Small intestine (tissue), 7 donors: Measurements from ENCODE around the gene GNB1. TPM values are rescaled to one million over a fixed set of nuclear protein-coding genes. Genes with fewer than 3 reads are reported as not detected.

Experiments used
- DNase-seq, 2 donors: peaks; one replicate each; pipeline versions ENCODE4 v3.0.0 to v3.0.0-alpha.2; 2013
- FAIRE-seq: peaks from 2 replicates; lab custom pipeline; 2012; peaks lifted over from hg19 to GRCh38; lab: Jason Lieb, UNC
- H3K27ac ChIP-seq, 3 donors: one replicate each; pipeline ENCODE4 v1.5.1; 2013; ENCODE audit warnings: low read length in 2 of 3, mild to moderate bottlenecking in 2 of 3, control low read depth in 1 of 3, inconsistent platforms in 1 of 3, low read depth in 1 of 3, moderate library complexity in 1 of 3
- H3K27me3 ChIP-seq, 3 donors: one replicate each; pipeline ENCODE4 v1.6.1; 2013; ENCODE audit warnings: low read length in 3 of 3, inconsistent platforms in 1 of 3; ENCODE audit not compliant: control insufficient read depth in 3 of 3, insufficient read depth in 3 of 3
- H3K36me3 ChIP-seq, 3 donors: one replicate each; pipeline ENCODE4 v1.6.1; 2013; ENCODE audit warnings: low read length in 3 of 3, inconsistent platforms in 1 of 3, low read depth in 1 of 3, mild to moderate bottlenecking in 1 of 3, moderate library complexity in 1 of 3; ENCODE audit not compliant: control insufficient read depth in 3 of 3, insufficient read depth in 2 of 3
- H3K4me1 ChIP-seq, 3 donors: one replicate each; pipeline ENCODE4 v1.6.1; 2013; ENCODE audit warnings: low read length in 2 of 3, inconsistent platforms in 1 of 3, low read depth in 1 of 3, mild to moderate bottlenecking in 1 of 3, moderate library complexity in 1 of 3; ENCODE audit not compliant: control insufficient read depth in 3 of 3, insufficient read depth in 2 of 3
- H3K4me3 ChIP-seq, 3 donors: one replicate each; pipeline ENCODE4 v1.5.1; 2013; ENCODE audit warnings: low read length in 3 of 3, control low read depth in 1 of 3, inconsistent platforms in 1 of 3, low read depth in 1 of 3, mild to moderate bottlenecking in 1 of 3, moderate library complexity in 1 of 3
- H3K9me3 ChIP-seq, 2 donors: one replicate each; pipeline ENCODE4 v1.6.1; 2013; ENCODE audit warnings: low read depth in 1 of 2, low read length in 1 of 2; ENCODE audit not compliant: control insufficient read depth in 2 of 2, insufficient read depth in 1 of 2
- WGBS, 3 donors: extraction: QIAGEN DNeasy Blood & Tissue Kit; methylation state at CpG; one replicate each; pipeline ENCODE4 v1.1.7; 2013; 5-methylcytosine and 5-hydroxymethylcytosine counted together
- polyA plus RNA-seq, 4 donors: library from polyadenylated mRNA; stranded (reverse) in 3 of 4; unstranded in 1 of 4; fragments of 200-250 nt in 3 of 4; fragments of 120-200 nt in 1 of 4; gene quantifications; one replicate each; pipeline versions ENCODE4 v1.2.1 to v1.2.3, GENCODE V29; 2013
- donor health status: healthy with polysubstance abuse.
- donor health status: control.
- donor health status: control.
- donor health status: Bipolar disorder and iron deficiency.
- donor health status: healthy.

The GNB1 gene
- polyA plus RNA-seq, 4 donors, result 169 to 214 (median 192) TPM

- no peaks in the 10 kb centered on the region for H3K9me3 ChIP-seq
- WGBS, 3 donors, result 65 to 79% (median 73%) methylated on average over 5 of the region's 5 CpGs
- H3K27me3 ChIP-seq, result no peaks in the 10 kb centered on the region
- no peak overlapping the region for H3K4me3 ChIP-seq
- FAIRE-seq (no peak), DNase-seq (no peak)
- peaks cover 0 to 19% (median 0%) of the 10 kb centered on the region in 3 donors for H3K36me3 ChIP-seq
- peaks cover 7 to 28% (median 19%) of the 10 kb centered on the region in 3 donors for H3K4me1 ChIP-seq
- peak overlapping the region; percentile 27 to 78 (median 52) for H3K27ac ChIP-seq
These were observed 44.4 kb downstream of the GNB1 start for GRCh38 chr1:1846386-1846918.

GRCh38 chr1:1842360-1843146, 48.3 kb downstream of the GNB1 start:
- Histone ChIP-seq H3K27me3 (no peaks in the 10 kb centered on the region), H3K4me3 (no peak overlapping the region), H3K27ac (no peak overlapping the region), H3K4me1 (peaks cover 4 to 25% (median 19%) of the 10 kb centered on the region in 3 donors), H3K9me3 (no peaks in the 10 kb centered on the region), H3K36me3 (peaks cover 0 to 26% (median 0%) of the 10 kb centered on the region in 3 donors)
- 71 to 76% (median 72%) methylated on average over 11 of the region's 11 CpGs for WGBS, 3 donors
- DNase-seq (no peak), FAIRE-seq (no peak)

- H3K27me3 ChIP-seq, result no peaks in the 10 kb centered on the region
- peaks cover 0 to 29% (median 0%) of the 10 kb centered on the region in 3 donors for H3K36me3 ChIP-seq
- H3K4me1 ChIP-seq, result peaks cover 3 to 16% (median 11%) of the 10 kb centered on the region in 3 donors
- H3K4me3 ChIP-seq, result no peak overlapping the region
- DNase-seq, result no peak
- 16 to 24% (median 23%) methylated on average over 3 of the region's 3 CpGs for WGBS, 3 donors
- H3K9me3 ChIP-seq, result no peaks in the 10 kb centered on the region
- FAIRE-seq, result no peak
- H3K27ac ChIP-seq, result peak overlapping the region in 1 of 3 donors; percentile 58
These were observed 49.3 kb downstream of the GNB1 start for GRCh38 chr1:1841575-1841995.

GRCh38 chr1:1839311-1839965, 51.4 kb downstream of the GNB1 start:
- DNase-seq (no peak), FAIRE-seq (no peak)
- 94 to 95% (median 94%) methylated on average over 10 of the region's 10 CpGs for WGBS, 3 donors
- Histone ChIP-seq H3K4me1 (peaks cover 0 to 10% (median 5%) of the 10 kb centered on the region in 3 donors), H3K4me3 (no peak overlapping the region), H3K9me3 (no peaks in the 10 kb centered on the region), H3K27ac (no peak overlapping the region), H3K27me3 (no peaks in the 10 kb centered on the region), H3K36me3 (peaks cover 0 to 47% (median 0%) of the 10 kb centered on the region in 3 donors)

- H3K27ac ChIP-seq, result no peak overlapping the region
- no peak for FAIRE-seq
These were observed 54.8 kb downstream of the GNB1 start for GRCh38 chr1:1836119-1836518.

GRCh38 chr1:1835546-1835945, 55.3 kb downstream of the GNB1 start:
- Histone ChIP-seq H3K27ac (no peak overlapping the region), H3K4me3 (no peak overlapping the region), H3K4me1 (peaks cover 0 to 6% (median 0%) of the 10 kb centered on the region in 3 donors), H3K27me3 (no peaks in the 10 kb centered on the region), H3K36me3 (peaks cover 3 to 70% (median 4%) of the 10 kb centered on the region in 3 donors), H3K9me3 (no peaks in the 10 kb centered on the region)
- DNase-seq (peak in 1 of 2 donors; percentile 31), FAIRE-seq (no peak)
- 42 to 73% (median 57%) methylated on average over 3 of the region's 3 CpGs for WGBS, 3 donors

More at GRCh38 chr1:1836119-1836518, 54.8 kb downstream of the GNB1 start:
- 96 to 99% (median 98%) methylated on average over 8 of the region's 8 CpGs for WGBS, 3 donors
- no peaks in the 10 kb centered on the region for H3K9me3 ChIP-seq
- peaks cover 3 to 67% (median 4%) of the 10 kb centered on the region in 3 donors for H3K36me3 ChIP-seq
- H3K4me1 ChIP-seq, result peaks cover 0 to 6% (median 0%) of the 10 kb centered on the region in 3 donors
- H3K27me3 ChIP-seq, result no peaks in the 10 kb centered on the region
- H3K4me3 ChIP-seq, result no peak overlapping the region
- DNase-seq, result no peak

- no peaks in the 10 kb centered on the region for H3K9me3 ChIP-seq
- DNase-seq, result no peak
- no peak overlapping the region for H3K27ac ChIP-seq
- whole genome bisulfite sequencing, 3 donors, result 40 to 58% (median 49%) methylated on average over 6 of the region's 6 CpGs
- H3K4me3 ChIP-seq, result no peak overlapping the region
- no peaks in the 10 kb centered on the region for H3K27me3 ChIP-seq
- no peak for FAIRE-seq
- H3K36me3 ChIP-seq, result peaks cover 3 to 72% (median 4%) of the 10 kb centered on the region in 3 donors
- peaks cover 0 to 6% (median 0%) of the 10 kb centered on the region in 3 donors for H3K4me1 ChIP-seq
These were observed 57.0 kb downstream of the GNB1 start for GRCh38 chr1:1833916-1834325.

GRCh38 chr1:1833456-1833855, 57.4 kb downstream of the GNB1 start:
- H3K4me3 ChIP-seq, result no peak overlapping the region
- FAIRE-seq, result no peak

More at GRCh38 chr1:1833456-1833855, 57.4 kb downstream of the GNB1 start:
- no peak for DNase-seq
- peaks cover 0 to 6% (median 0%) of the 10 kb centered on the region in 3 donors for H3K4me1 ChIP-seq
- peaks cover 3 to 71% (median 4%) of the 10 kb centered on the region in 3 donors for H3K36me3 ChIP-seq
- H3K27ac ChIP-seq, result no peak overlapping the region
- 81 to 88% (median 83%) methylated on average over 10 of the region's 10 CpGs for WGBS, 3 donors
- no peaks in the 10 kb centered on the region for H3K9me3 ChIP-seq
- no peaks in the 10 kb centered on the region for H3K27me3 ChIP-seq
